SIG-M5 treated with dmso at 0.1 percent for 504 hours (cell line): ENCODE results near the gene TMEM18.
"Not testable (repeated sequence)": the region's sequence is repeated elsewhere in the genome, so short reads cannot be mapped to it uniquely, and the experiment has no call there.

Experiments used
- DNase-seq: peaks from one replicate; lab custom pipeline; 2025; ENCODE audit not compliant: unreplicated experiment; lab: John Stamatoyannopoulos, UW

TMEM18 gene

DNA sequence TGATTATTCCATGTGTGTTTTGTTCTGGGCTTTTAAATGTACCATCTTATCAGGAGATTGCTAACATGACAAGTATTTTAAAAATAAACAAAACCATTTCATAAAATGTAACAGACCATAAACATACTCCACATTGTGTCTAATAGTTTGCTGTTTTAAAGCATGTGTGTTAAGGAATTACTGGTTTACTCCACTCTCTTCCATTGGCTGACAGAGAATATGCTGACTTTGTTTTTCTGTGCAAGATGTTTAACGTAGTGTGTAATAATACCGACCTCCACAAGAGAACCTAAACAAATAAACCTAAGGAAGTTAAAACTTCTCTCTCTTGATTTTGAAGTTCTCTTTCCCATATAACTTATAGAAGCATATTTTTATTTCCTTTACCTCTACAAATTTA lies 17.0 kb upstream of the TMEM18 start:
- no peak for DNase-seq

DNA sequence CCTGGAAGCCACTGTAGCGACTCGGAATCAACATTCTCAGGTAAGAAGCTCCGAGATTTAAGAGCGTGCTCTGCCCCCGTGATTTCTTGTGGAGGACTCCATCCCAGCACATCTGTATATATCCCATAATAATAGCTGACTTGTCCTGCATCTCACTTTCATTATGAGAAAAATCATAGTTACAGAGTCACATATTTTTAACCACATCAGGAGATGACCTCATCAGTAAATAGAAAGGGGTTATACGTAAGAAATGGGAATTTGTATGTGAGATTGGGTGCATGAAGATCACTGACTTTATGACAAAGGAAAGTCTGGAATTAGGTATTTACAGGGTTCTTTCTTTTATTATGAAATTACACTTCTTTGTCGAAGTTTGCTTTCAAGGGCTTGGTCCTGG lies 16.4 kb upstream of the TMEM18 start:
- DNase-seq = no peak

DNA sequence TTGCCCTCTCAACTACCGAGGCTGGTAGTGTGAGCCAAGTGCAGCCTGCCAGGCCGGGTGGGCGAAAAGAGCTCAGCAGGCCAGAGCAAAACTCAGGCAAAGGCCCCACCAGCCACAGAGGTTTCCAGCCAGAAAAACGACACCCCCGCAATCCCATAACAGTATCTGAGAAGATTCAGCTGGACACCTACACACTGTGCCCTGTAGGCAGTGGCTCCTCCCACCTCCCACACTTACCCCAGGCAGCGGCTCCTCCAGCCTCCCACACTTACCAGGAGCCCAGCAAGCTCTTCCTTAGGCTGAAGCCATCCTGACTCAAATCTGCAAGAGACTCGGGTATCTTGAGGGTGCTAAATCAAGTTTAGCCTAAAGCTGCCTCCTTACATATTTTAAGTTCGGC lies 15.6 kb upstream of the TMEM18 start:
- no peak for DNase-seq

DNA sequence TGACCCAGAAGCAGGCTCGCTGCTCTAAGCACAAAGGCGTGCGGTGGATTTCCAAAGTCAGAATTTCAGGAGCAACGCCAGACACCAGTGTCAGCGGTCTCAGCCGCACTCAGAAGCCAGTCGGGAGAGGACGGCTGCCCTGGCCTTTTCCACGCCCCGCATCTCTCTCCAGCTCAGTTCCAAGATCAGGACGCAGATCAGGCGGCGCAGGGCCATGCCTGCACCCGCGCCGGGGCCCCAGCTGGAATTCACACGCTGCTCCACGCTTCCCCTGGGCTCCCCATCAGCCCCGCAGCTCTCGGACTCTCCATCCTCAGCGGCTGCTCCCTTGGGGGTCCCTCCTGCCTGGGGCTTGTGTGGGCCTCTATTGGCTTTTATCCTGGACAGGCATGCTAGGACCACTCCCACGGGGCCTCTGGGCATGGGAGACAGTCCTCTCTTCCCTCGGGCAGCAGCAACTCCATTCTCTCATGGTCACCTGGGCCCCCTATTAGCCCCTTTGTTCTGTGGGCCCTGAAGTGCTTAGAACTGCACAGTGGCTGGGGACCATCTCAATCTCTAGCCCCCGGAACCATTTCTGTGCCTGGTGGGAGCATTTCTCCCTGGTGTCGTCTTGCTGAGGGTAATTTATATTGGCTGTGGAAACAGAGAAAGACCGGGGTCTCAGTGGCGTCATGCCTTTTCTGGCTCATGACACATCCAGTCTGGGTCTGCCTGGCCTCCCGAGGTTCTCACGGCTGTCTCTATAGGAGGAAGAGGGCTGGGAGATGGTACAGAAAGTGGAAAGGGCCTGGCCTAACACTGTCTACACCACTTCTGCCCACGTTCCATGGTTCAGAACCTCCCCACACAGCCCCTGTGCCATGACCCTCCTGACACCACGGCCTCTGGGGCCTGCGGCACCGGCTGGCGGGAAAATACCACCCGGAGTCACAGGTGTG lies 14.9 kb upstream of the TMEM18 start:
- DNase-seq = no peak

DNA sequence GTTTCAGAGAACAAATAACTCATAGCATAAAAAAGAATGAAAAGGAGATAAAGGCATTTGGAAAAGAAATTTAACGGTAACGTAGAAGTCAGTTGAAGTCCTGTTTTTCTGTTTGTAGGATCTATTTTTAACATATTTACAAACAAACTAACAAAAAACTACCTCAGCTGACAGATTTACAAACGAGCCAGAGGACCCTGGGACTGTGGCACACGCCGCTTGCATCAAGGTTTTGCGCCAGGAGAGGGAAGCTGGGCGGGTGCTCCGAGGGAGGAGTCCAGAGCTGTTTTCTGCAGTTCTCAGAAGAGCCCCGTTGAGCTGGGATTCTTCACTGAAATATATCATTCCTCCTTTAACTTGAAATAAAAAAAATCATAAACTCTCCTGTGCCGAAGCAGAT lies 13.6 kb upstream of the TMEM18 start:
- no peak for DNase-seq

DNA sequence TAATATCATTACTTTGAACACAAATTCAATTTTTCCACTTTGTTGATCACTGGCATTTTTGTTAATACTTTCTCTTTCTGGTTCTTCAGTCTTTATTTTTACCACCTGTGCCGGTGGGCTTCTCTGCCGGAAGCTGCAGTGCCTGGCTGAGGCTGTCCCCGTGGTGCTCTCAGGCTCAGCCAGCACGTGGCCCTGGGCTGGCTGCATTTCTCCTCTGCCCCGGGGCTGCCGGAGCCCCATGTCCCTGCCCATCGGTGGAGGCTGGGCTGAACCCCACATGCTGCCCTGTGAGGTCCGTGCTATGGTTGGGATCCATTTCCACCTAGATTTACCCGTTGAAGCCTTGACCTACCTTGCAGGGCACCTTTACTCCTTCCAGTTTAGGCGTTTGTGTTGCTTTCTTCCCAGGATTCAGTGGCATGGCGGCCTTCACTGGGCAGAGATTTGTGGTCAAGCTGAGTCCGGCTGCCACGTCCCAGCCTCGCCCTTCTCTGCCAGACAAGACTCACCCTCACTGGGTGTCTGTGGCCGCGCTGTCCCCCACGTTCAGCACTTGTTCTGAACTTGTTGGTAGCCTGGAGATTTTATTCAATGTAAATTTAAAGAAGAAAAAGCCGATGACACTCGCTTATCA lies 12.8 kb upstream of the TMEM18 start:
- DNase-seq = no peak

DNA sequence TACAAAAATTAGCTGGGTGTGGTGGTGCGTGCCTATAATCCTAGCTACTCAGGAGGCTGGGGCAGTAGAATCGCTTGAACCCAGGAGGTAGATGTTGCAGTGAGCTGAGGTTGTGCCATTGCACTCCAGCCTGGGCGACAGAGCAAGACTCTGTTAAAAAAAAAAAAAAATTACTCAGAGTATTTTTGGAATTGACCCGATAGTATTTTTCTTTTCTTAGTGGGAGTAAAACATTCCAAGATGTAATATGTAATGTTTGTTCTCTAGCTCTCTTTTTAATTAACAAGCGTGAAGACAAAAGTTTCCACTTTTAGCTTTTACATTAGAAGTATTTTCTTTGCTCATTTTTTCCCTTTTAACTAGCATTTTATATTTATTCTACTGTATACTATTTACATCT lies 12.0 kb upstream of the TMEM18 start:
- no peak for DNase-seq

DNA sequence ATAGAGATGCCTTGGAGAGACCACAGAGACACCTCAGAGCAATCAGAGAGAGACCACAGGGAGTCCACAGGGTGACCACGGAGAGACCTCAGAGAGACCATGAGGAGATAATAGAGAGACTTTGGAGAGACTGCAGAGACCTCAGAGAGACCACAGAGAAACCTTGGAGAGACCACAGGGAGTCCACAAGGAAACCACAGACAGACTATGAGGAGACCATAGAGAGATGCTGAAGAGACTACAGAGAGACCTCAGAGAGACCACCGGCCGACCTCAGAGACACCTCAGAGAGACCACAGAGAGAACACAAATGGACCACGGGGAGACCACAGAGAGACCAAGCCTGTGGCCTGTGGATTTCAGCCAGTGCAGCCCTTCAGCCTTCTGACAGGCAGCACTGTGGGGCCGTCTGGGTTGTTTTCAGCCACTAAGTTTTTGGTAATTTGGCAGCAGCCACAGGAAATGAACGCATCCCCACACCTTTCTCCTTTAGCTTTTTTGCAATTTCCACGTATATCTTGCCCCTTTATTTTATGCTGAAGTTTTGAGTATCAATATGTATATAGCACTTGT lies 11.4 kb upstream of the TMEM18 start:
- no peak for DNase-seq

DNA sequence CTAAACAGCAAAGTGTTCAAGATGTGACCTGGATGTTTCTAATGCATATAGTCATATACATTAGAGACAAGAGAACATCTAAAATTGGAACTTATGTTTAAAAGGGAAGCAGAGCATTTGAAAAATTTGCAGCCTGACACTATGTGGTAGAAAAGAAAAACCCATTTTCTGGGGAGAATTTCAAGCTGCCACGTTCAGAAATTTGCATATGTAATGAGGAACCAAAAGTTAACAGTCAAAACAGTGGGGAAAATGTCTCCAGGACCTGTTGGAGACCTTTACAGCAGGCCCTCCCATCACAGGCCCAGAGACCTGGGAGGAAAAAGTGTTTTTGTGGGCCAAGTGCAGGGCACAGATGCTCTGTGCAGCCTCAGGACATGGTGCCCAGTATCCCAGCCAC lies 8.2 kb upstream of the TMEM18 start:
- no peak for DNase-seq

DNA sequence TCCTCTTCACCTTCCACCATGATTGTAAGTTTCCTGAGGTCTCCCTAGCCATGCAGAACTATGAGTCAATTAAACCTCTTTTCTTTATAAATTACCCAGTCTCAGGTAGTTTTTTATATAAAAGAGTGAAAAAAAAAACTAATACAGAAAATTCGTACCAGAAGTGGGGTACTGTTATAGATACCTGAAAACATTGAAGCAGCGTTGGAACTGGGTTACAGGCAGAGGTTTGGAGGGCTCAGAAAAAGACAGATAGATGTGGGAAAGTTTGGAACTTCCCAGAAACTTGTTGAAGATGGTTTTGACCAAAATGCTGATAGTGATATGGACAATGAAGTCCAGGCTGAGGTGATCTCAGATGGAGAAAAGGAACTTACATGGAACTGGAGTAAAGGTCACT lies 7.7 kb upstream of the TMEM18 start:
- not testable (repeated sequence) for DNase-seq

DNA sequence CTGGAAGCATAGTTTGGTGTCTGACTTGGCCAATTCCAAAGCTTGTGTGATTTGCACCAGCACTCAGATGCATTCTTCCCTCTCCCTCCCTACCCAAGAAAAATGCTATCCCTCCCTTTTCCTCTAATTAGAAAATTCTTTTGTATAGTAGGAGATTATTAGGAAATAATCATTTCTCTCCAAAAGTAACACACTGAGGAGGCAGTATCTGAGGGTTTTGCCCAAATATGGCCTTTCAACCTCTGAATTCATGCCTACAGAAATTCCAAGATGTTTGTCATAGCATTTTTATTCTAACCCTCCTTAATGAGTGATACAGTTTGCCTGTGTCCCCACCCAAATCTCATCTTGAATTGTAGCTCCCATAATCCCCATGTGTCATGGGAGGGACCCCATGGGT lies 5.0 kb upstream of the TMEM18 start:
- DNase-seq = no peak

DNA sequence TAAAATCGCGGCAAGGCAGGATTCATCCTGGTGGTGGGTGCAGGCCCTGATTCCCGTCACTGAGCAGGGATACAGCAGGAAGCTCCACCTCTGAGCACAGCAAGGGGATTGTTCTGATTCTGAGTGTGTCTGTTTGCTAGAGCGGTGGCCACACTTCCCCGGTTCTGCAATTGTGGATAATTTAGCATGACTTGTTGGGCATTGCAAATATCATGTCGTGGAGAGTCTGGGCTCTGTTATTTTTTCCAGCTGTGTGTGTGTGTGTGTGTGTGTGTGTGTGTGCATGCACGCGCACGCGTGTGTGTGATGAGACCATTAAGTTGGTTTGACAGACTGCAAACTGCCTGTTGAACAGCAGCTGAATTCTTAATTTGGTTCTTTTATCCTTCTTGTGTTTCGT lies 4.1 kb upstream of the TMEM18 start:
- no peak for DNase-seq

DNA sequence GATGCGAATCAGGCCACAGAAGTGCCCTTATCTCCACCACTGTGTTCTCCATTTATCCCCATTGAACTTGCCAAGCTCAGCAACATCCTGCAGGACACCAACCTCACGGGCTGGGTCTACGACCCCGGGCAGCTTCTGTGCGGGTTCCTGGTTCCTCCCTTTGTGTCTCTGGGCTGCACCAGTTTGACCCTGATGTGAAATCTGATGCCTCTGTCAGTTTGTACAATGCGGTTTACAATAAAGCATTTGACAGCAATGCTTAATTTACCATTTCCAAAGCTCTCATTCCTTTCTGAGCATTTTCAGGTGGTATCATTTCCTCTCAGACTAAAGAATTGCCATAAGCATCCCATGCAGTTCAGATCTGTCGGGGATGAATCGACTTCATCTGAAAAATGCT lies 3.3 kb upstream of the TMEM18 start:
- DNase-seq = no peak

DNA sequence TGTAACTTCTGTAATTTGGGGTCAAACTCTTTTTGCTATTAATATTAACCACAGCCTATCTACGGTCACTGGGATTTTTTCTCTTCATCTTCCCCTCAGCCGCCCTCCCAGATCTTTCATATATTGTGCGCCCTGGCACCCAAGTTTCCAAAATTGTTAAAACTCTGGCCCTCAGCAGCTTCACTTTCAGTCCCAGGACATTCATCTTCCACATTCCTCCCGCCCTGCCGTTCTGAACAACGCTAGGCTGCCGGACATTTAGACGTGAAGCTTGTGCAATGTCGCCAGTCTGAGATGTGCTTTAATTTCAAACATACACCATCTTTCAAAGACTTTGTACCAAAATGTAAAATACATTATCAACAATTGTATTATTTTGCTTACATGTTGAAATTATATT lies 1.8 kb upstream of the TMEM18 start:
- DNase-seq = no peak

DNA sequence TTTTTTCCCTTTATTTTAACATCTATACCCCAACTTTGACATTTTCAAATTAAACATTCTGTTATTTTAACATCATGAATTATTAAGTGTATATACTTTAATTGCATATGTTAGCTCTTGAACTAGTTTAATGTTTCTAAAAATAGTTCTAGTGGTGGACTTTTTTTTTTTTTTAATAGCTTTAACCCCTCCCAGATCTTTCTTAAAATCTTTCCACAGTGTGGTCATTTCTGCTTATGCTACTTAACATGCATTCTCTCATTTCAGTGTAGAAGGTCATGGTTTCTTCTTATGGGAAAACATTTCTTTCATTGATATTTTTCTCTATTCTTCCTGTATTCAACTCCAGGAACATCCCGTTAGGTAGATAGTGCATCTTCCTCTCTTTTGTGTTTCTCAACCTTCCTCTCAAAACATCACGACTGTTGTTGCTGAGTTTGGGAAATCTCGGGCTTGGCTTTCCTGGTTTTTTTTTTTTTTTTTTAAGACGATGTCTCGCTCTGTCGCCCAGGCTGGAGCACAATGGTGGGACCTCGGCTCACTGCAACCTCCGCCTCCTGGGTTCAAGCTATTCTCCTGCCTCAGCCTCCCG lies 849 bp upstream of the TMEM18 start:
- peak; percentile 17 for DNase-seq

DNA sequence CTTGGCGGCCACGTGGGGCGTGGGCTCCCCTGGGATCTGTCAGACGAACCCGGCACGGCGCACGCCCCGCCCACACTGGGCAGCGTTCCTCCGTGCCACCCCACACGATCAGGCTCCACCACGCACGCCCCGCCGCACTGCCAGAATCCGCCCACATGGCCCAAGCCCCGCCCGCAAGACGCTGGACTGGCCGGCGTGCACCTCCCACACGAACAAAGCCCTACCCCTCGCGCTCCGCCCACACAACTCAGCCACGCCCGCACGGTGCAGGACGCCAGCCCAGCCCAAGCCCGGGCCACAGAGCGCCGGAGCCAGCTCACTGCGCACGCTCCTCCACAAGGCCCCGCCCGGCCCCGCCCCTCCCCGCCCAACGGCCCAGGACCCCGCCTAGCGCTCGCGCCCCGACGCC lies 555 bp downstream of the TMEM18 start:
- peak; percentile 95 for DNase-seq

DNA sequence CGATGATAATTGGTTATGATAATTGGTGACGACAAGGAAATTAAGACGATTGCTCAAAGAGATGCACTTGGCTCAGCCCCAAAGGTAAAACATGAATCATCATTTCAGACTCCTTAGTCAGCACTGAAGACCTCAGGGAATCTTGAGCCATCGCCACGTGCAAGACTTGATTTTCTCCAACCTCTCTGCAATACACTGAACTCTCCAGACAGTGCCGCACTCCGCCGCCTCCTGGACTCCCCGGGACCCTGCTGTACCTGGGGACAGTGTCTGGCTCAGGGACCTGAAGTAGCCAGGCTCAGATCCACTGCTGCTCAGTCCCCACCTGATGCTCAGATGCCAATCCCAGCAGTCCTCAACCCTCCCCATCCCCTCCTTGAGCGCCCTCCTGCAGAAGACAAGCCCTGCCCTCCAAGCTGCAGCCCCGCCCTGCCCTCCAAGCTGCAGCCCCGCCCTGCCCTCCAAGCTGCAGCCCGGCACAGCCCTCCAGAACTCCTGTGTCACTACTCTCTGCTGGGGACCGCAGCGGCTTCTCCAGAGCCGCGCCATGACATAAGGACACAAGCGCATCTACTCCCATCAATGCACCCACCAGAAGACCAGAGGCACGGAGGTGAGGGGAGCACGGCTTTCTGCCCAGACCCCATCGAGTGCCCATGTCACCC lies 1.1 kb downstream of the TMEM18 start:
- DNase-seq = peak; percentile 43

DNA sequence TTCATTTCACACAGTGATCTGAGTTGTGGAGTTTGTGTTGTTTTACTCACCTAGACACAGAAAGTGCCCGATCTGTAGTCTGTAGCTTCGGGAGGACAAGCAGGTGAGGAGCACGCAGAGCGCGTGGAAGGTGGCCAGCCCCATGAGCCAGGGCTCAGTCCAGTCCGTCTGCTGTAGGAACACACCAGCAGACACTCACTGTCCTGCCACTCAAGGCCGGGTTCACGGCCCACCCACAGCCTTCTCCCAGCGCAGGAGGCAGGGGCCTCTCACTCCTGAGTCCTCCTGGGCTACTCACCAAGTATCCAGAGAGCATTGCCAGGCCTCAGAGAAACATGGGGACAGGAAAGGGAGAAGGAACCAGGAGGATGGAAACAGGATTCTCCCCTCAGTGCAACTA lies 1.7 kb downstream of the TMEM18 start:
- DNase-seq = no peak

DNA sequence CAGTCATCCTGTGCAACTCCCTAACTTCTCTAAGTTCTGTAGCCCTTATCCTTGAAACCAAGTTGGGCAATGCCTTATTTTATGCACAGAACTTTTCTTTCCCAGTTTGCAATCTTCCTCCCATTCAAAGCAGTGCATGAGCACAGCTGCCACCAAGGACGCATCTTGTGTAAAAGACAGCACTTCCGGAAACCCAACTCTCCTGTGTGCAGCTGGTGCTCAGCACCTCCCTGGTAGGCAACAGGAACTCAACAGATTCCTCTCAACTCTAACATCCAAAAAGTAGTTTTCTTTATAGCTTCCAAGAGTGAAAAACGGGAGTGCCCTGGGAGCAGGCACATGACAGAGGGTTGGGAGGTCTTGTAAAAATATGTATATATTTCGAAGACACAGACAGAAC lies 2.2 kb downstream of the TMEM18 start:
- DNase-seq = no peak

DNA sequence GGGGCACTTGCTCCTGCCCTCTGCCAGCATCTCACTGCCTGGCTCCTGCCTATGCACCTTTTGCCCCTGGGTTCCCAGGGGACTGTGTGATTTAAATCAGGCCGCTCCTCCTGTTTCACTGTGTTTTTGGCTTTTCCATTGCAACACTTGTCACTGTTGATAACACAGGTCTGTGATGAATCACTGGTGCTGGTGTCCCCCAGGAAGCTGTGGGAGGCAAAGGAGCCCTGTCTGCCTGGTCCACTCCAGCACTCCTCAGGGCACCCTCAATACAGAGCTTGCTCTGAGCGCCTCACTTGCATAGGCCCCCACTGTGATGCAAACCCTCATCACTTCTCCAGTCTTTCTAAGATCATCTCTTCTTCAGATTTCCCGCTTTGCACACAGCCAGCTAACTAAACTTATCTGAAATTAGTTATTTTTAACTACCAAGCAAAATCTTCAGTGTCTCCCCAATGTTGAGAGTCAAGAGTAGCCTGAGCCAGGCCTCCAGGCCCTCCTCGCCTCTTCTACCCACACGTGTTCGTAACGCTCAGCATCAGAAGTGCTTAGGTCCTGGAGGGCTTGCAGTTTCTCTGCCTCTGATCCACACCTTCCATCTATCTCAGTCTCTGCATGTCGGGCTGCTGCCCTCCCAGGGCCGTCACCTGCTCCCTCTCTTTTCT lies 2.8 kb downstream of the TMEM18 start:
- no peak for DNase-seq
